ENCODE measurements around the gene NHLRC4. TPM values are rescaled to one million over a fixed set of nuclear protein-coding genes. Genes with fewer than 3 reads are reported as not detected.

NHLRC4 gene
- total RNA-seq, 4 donors from 2014 or later, result 0.09 to 0.95 (median 0.59) TPM; not detected in 1

GRCh38 chr16:575354-576196 is 8.8 kb downstream of the NHLRC4 start:
- intact Hi-C loops (cut with DNase I), result no loop called here
- DNase-seq, result no peak
- TF ChIP-seq CTCF (IDR thresholded peaks at IDR 0.05) (no peak), POLR2A (IDR thresholded peaks at IDR 0.05) (no peak)
- WGBS, 2 donors, result 80 to 96% methylated on average over 5 to 9 of the region's 36 CpGs
- Histone ChIP-seq H3K4me1 (peaks cover 3 to 24% (median 3%) of the 10 kb centered on the region in 3 donors), H3K36me3 (peaks cover 6 to 50% (median 7%) of the 10 kb centered on the region in 3 donors), H3K27ac (no peak overlapping the region), H3K27me3 (no peaks in the 10 kb centered on the region), H3K4me3 (no peak overlapping the region), H3K9me3 (no peaks in the 10 kb centered on the region)

GRCh38 chr16:576197-576822 is 9.5 kb downstream of the NHLRC4 start:
- peaks cover 6 to 53% (median 7%) of the 10 kb centered on the region in 3 donors for H3K36me3 ChIP-seq
- no peak for DNase-seq
- WGBS, 2 donors, result 83 to 85% methylated on average over 2 to 6 of the region's 21 CpGs
- H3K4me3 ChIP-seq, result no peak overlapping the region
- no peak for TF ChIP-seq POLR2A (IDR thresholded peaks at IDR 0.05)
- TF ChIP-seq CTCF (IDR thresholded peaks at IDR 0.05), result no peak
- intact Hi-C loops (cut with DNase I), result no loop called here
- peaks cover 0 to 17% (median 0%) of the 10 kb centered on the region in 3 donors for H3K4me1 ChIP-seq
- no peak overlapping the region for H3K27ac ChIP-seq
- H3K9me3 ChIP-seq, result no peaks in the 10 kb centered on the region
- H3K27me3 ChIP-seq, result no peaks in the 10 kb centered on the region

- intact Hi-C loops (cut with DNase I), result no loop called here
- WGBS, 2 donors, result 65 to 77% methylated on average over 5 to 7 of the region's 8 CpGs
Measured at GRCh38 chr16:576823-577201, 10.0 kb downstream of the NHLRC4 start.

GRCh38 chr16:577796-578195 is 11.0 kb downstream of the NHLRC4 start:
- peaks cover 0 to 10% (median 0%) of the 10 kb centered on the region in 3 donors for H3K4me1 ChIP-seq
- no peak overlapping the region for H3K4me3 ChIP-seq
- intact Hi-C loops (cut with DNase I), result no loop called here
- no peaks in the 10 kb centered on the region for H3K27me3 ChIP-seq
- H3K36me3 ChIP-seq, result peaks cover 6 to 43% (median 7%) of the 10 kb centered on the region in 3 donors
- no peaks in the 10 kb centered on the region for H3K9me3 ChIP-seq
- no peak overlapping the region for H3K27ac ChIP-seq
- TF ChIP-seq CTCF (IDR thresholded peaks at IDR 0.05) (no peak), POLR2A (IDR thresholded peaks at IDR 0.05) (no peak)
- WGBS, 2 donors, result 83 to 100% methylated on average over 1 of the region's 13 CpGs
- DNase-seq, result no peak

More at GRCh38 chr16:576823-577201, 10.0 kb downstream of the NHLRC4 start:
- TF ChIP-seq POLR2A (IDR thresholded peaks at IDR 0.05) (no peak), CTCF (IDR thresholded peaks at IDR 0.05) (no peak)
- H3K4me3 ChIP-seq, result no peak overlapping the region
- H3K36me3 ChIP-seq, result peaks cover 6 to 53% (median 7%) of the 10 kb centered on the region in 3 donors
- H3K27me3 ChIP-seq, result no peaks in the 10 kb centered on the region
- no peaks in the 10 kb centered on the region for H3K9me3 ChIP-seq
- peaks cover 0 to 13% (median 0%) of the 10 kb centered on the region in 3 donors for H3K4me1 ChIP-seq
- H3K27ac ChIP-seq, result no peak overlapping the region
- DNase-seq, result no peak
